HUES48 (cell line): Measurements from ENCODE around the gene NR4A1.

Experiments
- H3K27ac ChIP-seq: one replicate; pipeline ENCODE4 v1.7.0; 2013; ENCODE audit warnings: low read depth, low read length, inconsistent platforms
- H3K27me3 ChIP-seq: 2 replicates; pipeline ENCODE4 v1.6.1; 2013; ENCODE audit warnings: mild to moderate bottlenecking, low read length; ENCODE audit not compliant: control insufficient read depth, insufficient read depth
- H3K36me3 ChIP-seq: 2 replicates; pipeline ENCODE4 v1.6.1; 2013; ENCODE audit warnings: low read length; ENCODE audit not compliant: control insufficient read depth, insufficient read depth
- H3K4me1 ChIP-seq: 2 replicates; pipeline ENCODE4 v1.6.1; 2013; ENCODE audit warnings: mild to moderate bottlenecking, low read length; ENCODE audit not compliant: control insufficient read depth, insufficient read depth
- H3K4me3 ChIP-seq: 2 replicates; pipeline ENCODE4 v1.5.1; 2013; ENCODE audit warnings: mild to moderate bottlenecking, low read depth, low read length
- H3K9ac ChIP-seq: 2 replicates; pipeline ENCODE4 v1.6.1; 2013; ENCODE audit warnings: mild to moderate bottlenecking, low read depth, low read length, moderate library complexity
- H3K9me3 ChIP-seq: 2 replicates; pipeline ENCODE4 v1.6.1; 2013; ENCODE audit warnings: low read length; ENCODE audit not compliant: control insufficient read depth, insufficient read depth

The NR4A1 gene

GRCh38 chr12:52044292-52044983 lies 6.8 kb upstream of the NR4A1 start:
- Histone ChIP-seq H3K9ac (no peak overlapping the region), H3K36me3 (no peaks in the 10 kb centered on the region), H3K27me3 (peaks cover 11% of the 10 kb centered on the region), H3K4me3 (no peak overlapping the region), H3K9me3 (no peaks in the 10 kb centered on the region), H3K4me1 (0 out of 2 replicates have a peak, but pooled peaks cover 3% of the 10 kb centered on the region), H3K27ac (no peak overlapping the region)

GRCh38 chr12:52045794-52046199 lies 5.4 kb upstream of the NR4A1 start:
- Histone ChIP-seq H3K4me3 (no peak overlapping the region), H3K27ac (no peak overlapping the region), H3K9ac (no peak overlapping the region), H3K9me3 (no peaks in the 10 kb centered on the region), H3K27me3 (peaks cover 25% of the 10 kb centered on the region), H3K36me3 (no peaks in the 10 kb centered on the region), H3K4me1 (peaks cover 11% of the 10 kb centered on the region; the same call in 1 of the 2 replicates)

GRCh38 chr12:52046859-52047258 lies 4.4 kb upstream of the NR4A1 start:
- Histone ChIP-seq H3K4me3 (no peak overlapping the region), H3K27me3 (peaks cover 33% of the 10 kb centered on the region), H3K36me3 (no peaks in the 10 kb centered on the region), H3K9ac (no peak overlapping the region), H3K27ac (no peak overlapping the region), H3K4me1 (peaks cover 12% of the 10 kb centered on the region; the same call in 1 of the 2 replicates), H3K9me3 (no peaks in the 10 kb centered on the region)

GRCh38 chr12:52049286-52049685 lies 2.0 kb upstream of the NR4A1 start:
- Histone ChIP-seq H3K9ac (no peak overlapping the region), H3K4me1 (peaks cover 19% of the 10 kb centered on the region; the same call in 1 of the 2 replicates), H3K27ac (no peak overlapping the region), H3K4me3 (no peak overlapping the region), H3K27me3 (peaks cover 50% of the 10 kb centered on the region), H3K9me3 (no peaks in the 10 kb centered on the region), H3K36me3 (no peaks in the 10 kb centered on the region)

GRCh38 chr12:52049688-52050087 lies 1.6 kb upstream of the NR4A1 start:
- H3K27ac ChIP-seq = no peak overlapping the region
- no peak overlapping the region for H3K4me3 ChIP-seq
- no peaks in the 10 kb centered on the region for H3K9me3 ChIP-seq
- H3K4me1 ChIP-seq = peaks cover 19% of the 10 kb centered on the region; the same call in 1 of the 2 replicates
- no peaks in the 10 kb centered on the region; the same call in 1 of the 2 replicates for H3K36me3 ChIP-seq
- H3K27me3 ChIP-seq = peaks cover 50% of the 10 kb centered on the region
- no peak overlapping the region for H3K9ac ChIP-seq

- Histone ChIP-seq H3K36me3 (no peaks in the 10 kb centered on the region; the same call in 1 of the 2 replicates), H3K9me3 (no peaks in the 10 kb centered on the region), H3K4me3 (peak overlapping the region; percentile 78), H3K27ac (peak overlapping the region; percentile 73), H3K9ac (peak overlapping the region; percentile 42; the same call in 1 of the 2 replicates), H3K4me1 (peaks cover 19% of the 10 kb centered on the region; the same call in 1 of the 2 replicates), H3K27me3 (peaks cover 50% of the 10 kb centered on the region)
These were observed 1.0 kb upstream of the NR4A1 start for GRCh38 chr12:52050116-52050757.

GRCh38 chr12:52052468-52053186 lies 1.4 kb downstream of the NR4A1 start:
- Histone ChIP-seq H3K9me3 (no peaks in the 10 kb centered on the region), H3K27ac (no peak overlapping the region), H3K27me3 (peaks cover 50% of the 10 kb centered on the region), H3K4me1 (peaks cover 19% of the 10 kb centered on the region; the same call in 1 of the 2 replicates), H3K36me3 (no peaks in the 10 kb centered on the region; the same call in 1 of the 2 replicates), H3K9ac (no peak overlapping the region), H3K4me3 (no peak overlapping the region)

- peaks cover 46% of the 10 kb centered on the region for H3K27me3 ChIP-seq
- no peak overlapping the region for H3K4me3 ChIP-seq
- no peak overlapping the region for H3K9ac ChIP-seq
- no peak overlapping the region for H3K27ac ChIP-seq
- H3K4me1 ChIP-seq = peaks cover 19% of the 10 kb centered on the region; the same call in 1 of the 2 replicates
- peaks cover under 1% of the 10 kb centered on the region; the same call in 1 of the 2 replicates for H3K36me3 ChIP-seq
- H3K9me3 ChIP-seq = no peaks in the 10 kb centered on the region
These were observed 2.4 kb downstream of the NR4A1 start for GRCh38 chr12:52053536-52054209.

GRCh38 chr12:52054231-52054832 lies 3.1 kb downstream of the NR4A1 start:
- H3K4me3 ChIP-seq = no peak overlapping the region
- H3K27me3 ChIP-seq = peaks cover 40% of the 10 kb centered on the region
- H3K9ac ChIP-seq = no peak overlapping the region
- no peak overlapping the region for H3K27ac ChIP-seq
- peaks cover 6% of the 10 kb centered on the region; the same call in 1 of the 2 replicates for H3K36me3 ChIP-seq
- peaks cover 19% of the 10 kb centered on the region; the same call in 1 of the 2 replicates for H3K4me1 ChIP-seq
- no peaks in the 10 kb centered on the region for H3K9me3 ChIP-seq
